HG03378 (cell line): Measurements from ENCODE around the gene RTN4R.
"Not testable (repeated sequence)": the region's sequence is repeated elsewhere in the genome, so short reads cannot be mapped to it uniquely, and the experiment has no call there.

Experiments
- ATAC-seq: cut with Tn5 transposase; IDR thresholded peaks from one replicate; pipeline ENCODE4 v1.9.1; 2021; ENCODE audit warnings: mild to moderate bottlenecking, moderate library complexity; ENCODE audit not compliant: unreplicated experiment

RTN4R gene

GRCh38 chr22:20289182-20290044 is 21.3 kb upstream of the RTN4R start:
- ATAC-seq = not testable (repeated sequence)

DNA sequence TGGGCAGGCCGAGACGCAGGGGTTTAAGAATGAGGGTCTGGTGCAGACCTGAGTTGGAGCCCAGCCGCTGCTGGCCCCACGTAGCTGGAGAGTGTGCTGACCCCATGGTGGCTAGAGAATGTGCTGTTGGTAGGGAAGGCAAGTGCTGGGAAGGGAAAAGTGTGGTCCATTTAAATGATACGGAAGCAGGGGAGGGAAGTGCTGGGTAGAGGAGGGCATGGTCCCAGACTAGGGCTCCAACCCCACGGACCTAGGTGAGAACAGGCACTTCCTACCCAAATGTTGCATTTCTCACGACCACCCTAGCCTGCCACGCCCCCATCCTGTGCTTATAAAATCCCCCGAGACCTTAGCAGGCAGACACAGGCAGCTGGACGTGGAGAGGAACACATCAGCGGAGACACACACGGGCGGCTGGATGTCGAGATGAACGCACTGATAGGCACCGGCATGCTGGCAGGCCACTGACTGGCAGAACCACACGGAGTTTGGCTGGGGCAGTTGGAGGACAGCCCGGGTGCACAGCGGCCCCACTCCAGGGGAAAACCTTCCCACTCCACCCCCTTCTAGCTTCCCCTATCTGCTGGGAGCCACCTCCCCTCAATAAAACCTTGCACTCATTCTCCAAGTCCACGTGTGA is 18.8 kb upstream of the RTN4R start:
- ATAC-seq = not testable (repeated sequence)

DNA sequence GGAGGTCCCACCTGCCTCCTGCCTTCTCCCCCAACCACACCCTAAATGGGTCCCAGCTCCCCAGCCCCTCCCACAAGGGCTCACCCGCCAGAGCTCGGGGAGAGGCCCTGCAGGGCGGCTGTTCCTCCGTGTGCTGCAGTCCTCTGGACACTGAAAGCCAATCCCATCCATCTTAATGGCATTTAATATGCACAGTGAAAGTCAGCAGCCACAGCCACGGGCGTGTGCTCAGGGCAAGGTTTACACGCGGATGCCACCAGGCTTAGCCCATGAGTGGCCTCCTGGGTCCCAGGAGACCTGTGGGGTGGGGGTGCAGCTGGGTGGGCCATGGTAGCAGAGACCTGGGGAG is 18.2 kb upstream of the RTN4R start:
- ATAC-seq = not testable (repeated sequence)

DNA sequence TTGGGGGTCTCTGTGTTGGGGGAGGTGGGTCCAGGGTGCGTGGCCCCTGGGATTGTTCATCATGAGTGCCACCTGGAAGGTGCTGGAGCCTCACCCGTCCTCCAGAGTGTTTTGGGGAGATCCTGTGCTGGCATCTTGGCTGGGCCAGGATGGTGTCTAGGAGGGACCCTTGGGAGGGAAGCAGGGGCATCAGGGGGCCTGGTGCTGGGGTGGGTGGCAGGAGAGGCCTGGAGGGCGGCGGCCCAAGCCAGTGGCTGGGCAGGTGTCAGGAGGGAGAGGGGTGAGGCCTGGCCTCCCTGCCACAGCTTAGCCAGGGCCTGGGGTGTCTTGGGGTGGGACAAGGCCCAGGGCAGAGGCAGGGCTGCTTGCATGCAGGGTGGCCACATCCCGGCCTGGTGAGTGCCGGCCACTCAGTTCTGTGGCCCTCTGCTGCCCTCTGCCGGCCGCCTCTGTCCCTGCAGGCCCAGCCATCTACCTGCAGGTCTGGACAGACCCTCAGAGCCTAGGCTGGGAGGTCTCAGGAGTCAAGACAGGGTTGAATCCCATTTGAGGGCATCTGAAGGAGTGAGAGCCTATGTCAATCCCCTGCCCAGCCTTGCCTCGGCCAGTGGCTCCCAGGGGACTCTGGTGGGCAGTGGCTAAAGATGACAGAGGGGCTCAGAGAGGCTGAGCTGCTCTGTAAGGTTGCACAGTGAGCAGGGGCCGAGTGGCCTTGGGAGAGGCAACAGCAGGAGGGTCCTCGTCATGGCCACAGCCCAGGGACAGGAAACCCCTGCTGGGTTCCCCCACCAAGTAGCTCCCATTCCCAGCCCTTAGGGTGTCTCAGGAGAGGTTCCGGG is 17.6 kb upstream of the RTN4R start:
- not testable (repeated sequence) for ATAC-seq

DNA sequence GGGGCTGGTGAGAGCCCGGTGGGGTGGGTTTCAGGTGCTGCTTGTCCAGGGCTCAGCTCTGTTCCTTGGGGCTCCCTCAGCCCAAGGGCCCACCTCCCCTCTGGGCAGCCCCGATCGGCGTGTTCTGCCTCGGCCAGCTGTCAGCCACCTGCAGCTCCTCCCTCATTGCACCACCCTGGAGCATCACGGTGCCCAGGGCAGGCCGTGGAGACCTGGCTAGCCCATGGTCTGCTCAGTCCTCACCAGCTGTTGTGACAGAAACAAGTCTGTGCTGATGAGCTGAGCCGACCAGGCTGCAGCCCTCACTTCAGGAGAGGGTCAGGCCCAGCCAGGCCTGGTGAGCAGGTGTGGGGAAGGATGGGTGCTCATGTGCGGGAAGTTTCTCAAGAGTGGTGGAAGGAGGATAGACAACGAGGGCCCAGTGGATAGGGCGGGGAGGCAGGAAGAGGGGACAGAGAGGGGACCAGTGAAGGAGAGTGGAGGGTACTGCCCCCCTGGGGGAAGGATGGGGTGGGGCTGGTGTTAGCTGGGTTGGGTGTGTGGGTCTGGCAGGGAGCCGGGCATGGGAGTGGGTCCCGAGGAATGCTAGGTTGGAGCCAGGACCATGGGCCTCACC is 16.5 kb upstream of the RTN4R start:
- no peak for ATAC-seq

DNA sequence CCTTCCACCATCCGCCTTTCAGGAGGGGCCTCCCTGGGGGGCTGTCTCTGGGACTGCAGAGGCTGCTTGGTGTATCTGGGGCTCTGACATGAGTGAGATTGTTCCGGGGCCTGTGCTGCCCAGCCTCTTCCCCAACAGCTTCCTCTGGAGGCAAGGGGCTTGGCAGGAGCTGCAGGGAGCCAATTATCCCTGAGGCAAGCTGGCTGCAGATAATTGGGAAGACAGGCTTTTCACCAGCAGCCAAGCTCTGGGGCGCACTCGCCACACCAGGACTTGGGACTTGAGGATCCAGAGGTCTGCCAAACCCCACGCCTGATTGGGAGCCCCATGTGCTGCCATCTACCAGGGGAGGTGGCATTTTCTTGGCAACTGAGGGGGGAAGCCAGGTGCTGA is 15.6 kb upstream of the RTN4R start:
- no peak for ATAC-seq

DNA sequence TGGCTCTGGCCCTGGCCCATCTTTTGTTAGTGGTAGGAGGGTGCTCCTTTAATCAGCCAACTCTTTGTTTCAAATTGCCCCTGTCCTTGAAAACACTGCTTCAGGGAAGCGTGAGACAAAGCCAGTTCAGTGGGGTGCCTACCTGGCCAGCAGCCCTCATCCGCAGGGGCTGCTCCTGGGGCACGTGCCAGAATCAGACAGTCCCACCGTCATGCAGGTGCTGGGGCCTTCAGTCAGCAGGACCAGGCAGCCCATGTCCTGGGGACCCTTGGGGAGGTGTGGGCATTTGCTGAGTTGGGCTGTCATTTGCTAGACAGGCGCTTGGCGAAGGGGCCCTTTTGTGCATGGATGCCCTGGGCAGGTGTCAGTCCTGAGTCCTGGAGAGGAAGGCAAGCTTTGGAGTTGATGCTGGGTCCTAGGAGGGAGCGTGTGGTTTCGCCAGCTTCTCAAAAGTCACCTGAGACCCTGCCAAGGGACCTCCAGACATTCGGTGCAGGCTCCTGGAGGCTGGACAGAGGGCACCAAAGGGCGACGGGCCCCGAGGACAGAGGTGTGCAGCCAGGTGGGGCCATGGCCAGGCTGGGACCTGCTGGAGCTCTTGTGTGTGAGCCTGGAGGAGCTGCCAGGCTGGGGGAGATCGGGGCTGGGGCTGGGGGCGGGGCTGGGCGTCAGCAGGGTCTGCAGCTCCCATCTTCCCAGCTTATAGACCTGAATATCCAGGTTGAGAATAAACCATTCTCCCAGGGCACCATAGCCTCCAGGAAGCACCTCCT is 15.0 kb upstream of the RTN4R start:
- no peak for ATAC-seq

DNA sequence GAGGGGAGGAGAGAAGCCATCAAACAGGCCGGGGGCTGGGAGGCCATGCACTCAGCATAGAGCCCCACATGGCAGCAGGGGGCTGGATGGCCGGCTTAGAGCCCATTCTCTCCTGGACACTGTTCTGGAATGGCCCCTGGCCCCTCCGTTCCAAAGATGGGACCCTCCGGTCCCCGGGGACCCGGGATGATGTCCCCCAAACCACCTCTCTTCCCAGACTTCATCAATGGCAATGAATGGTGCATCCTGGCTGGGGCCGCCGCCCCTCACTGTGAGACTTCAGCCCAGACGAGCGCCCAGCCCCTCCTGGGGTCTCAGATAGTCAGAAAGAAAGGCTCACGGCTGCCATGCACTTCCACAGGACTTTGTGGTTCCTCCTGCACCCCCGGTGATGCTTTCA is 13.8 kb upstream of the RTN4R start:
- no peak for ATAC-seq

DNA sequence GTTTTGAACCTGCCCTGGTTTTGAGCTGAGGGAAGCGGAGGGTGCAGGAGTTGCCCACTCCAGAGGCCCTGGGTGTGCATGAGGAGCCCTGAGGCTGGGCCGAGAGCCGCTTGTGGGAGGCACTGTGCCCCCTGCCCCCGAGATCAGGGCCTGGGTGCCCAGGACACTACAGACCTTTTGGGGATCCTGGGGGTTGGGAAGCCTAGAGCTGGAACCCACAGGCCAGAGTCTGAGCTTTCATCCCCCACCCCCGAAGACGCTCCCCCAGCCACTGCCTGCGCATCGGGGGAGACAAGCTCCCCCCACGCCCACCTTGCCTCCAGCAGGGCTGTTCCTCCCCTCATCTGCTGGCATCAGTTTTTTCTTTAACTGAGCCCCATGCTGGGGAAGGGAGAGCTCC is 13.4 kb upstream of the RTN4R start:
- not testable (repeated sequence) for ATAC-seq

DNA sequence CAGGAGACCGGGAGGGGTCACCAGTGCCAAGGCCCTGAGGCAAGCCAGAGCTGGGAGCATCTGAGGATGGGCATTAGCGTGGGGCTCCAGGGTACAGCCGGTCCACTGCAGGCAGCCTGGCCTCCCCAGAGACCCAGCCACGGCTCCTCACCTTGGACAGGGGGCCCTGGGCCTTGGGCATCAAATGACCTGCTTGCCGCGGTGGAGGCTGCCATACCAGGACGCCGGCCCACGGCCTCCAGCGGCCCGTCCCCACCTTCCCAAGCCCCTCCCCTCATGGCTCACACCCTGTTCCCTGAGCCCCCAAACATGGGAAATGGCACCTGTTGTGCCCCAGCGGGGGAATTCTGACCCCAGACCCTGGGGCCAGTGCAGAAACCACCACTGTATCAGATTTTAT is 12.7 kb upstream of the RTN4R start:
- no peak for ATAC-seq

- ATAC-seq = not testable (repeated sequence)
Measured at GRCh38 chr22:20280163-20280562, 12.0 kb upstream of the RTN4R start.

GRCh38 chr22:20279662-20280134 is 11.6 kb upstream of the RTN4R start:
- ATAC-seq = no peak

DNA sequence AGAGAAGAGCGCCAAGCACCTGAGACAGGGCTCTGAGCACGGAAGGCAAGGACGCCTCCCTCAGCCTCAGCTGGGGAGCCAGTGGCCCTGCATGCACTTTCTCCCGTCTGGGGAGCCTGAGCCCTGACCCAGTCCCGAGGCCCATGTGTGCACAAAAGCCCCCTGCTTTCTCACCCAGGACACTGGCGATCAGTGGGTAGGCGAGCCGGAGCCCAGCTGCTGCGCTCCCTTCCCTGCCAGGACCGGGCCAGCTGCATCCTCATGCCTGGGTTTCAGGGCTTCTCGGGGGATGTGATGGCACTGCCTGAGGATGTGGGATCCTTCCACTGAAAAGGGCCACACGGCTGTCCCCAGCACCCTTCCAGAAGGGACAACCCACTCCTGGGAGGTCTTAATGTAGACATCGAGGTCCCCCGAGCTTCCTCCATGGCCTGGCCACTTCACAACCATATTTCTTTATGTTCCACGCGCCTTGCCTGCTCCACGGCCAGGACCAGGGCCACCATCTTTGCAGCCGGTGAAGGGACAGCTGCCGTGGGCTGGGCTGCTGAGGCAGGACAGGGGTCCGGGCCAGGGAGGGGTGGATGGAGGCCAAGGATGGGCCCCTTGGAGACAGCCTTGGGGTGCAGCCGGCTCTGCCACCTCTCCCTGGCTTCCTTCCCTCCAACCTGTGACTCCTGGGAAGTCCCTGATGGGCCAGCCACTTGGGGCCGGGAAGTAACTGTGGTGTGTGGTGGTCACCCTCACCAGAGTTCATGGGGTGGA is 10.8 kb upstream of the RTN4R start:
- ATAC-seq = not testable (repeated sequence)

- ATAC-seq = not testable (repeated sequence)
Measured at GRCh38 chr22:20277936-20278635, 10.0 kb upstream of the RTN4R start.

GRCh38 chr22:20276468-20276867 is 8.3 kb upstream of the RTN4R start:
- ATAC-seq = no peak

- ATAC-seq = no peak
Measured at GRCh38 chr22:20275836-20276235, 7.7 kb upstream of the RTN4R start.

DNA sequence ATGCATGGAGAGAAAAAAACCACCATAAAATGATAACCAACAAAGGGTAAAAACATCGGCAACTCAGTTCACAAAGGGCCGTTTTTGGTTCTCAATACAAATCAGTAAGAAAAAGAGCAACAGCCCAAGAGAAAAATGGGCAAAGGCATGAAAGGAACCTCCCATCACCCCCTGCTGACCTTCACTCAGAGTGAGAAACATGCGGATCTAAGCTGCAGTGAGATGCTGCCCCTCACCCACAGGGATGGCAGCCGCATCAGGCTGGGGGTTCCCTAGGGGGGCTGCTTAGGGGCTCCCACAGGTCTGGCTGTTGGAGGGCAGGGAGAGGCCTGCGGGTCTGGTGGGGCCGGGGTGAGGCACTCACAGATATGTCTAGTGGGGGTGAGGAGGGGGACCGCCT is 7.2 kb upstream of the RTN4R start:
- ATAC-seq = not testable (repeated sequence)

- not testable (repeated sequence) for ATAC-seq
Measured at GRCh38 chr22:20274374-20274773, 6.3 kb upstream of the RTN4R start.

- no peak for ATAC-seq
Measured at GRCh38 chr22:20273758-20274181, 5.7 kb upstream of the RTN4R start.
